ENCODE results near the gene NOA1. TPM values are rescaled to one million over a fixed set of nuclear protein-coding genes. Genes with fewer than 3 reads are reported as not detected.

The NOA1 gene
- 16.3 and 17.0 TPM in 2 replicates for total RNA-seq

GRCh38 chr4:56977321-56978012 is at the start of gene NOA1:
Gene NOA1 (minus strand): TSS chr4:56977606. CDS start chr4:56977585, 21 bp downstream.

DNA sequence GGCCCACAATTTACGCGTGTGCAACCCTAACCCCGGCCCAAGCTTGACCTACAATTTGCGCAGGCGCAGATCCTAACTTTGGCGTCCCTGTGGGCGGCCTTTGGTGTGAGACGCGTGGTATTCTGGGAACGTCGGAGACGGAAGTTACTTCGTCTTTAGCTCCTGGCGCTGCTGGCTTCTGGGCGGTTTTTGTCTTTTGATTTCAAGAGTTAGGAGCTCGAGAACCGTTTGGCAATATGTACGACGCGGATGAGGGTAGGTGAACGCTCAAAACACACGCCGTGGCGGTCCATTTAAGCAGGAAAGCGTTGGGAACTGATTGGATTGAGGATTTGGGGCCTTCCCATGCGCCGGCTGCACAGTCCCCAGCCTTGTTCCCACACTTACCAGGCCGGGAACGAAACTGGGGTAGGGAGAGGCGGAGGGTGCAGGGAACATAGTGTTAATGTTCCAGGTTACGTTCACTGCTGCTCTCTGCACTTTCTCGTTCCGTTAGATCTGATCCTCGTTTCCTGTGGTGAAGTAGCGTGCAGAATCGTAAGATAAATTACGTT is 1.4 kb upstream of the NOA1 start, which contains the start of gene POLR2B:
POLR2B (plus strand) TSS at position 147 of the 554 bp plus-strand sequence; CDS start at position 237, 90 bp downstream.

Other genes with a start within 250 kb of the NOA1 start
- gene SPINK2, start 155.9 kb downstream of the NOA1 start, total RNA-seq, result not detected in 2 replicates
- gene REST, start 69.7 kb downstream of the NOA1 start, total RNA-seq, result 24.5 and 26.6 TPM in 2 replicates
- gene POLR2B, start 1.3 kb upstream of the NOA1 start, total RNA-seq, result 97.0 and 102 TPM in 2 replicates
- 1,116 and 1,201 TPM in 2 replicates for gene IGFBP7, start 132.8 kb upstream of the NOA1 start, total RNA-seq